Measurements from ENCODE around the gene INPP4B.
A peak's percentile ranks its signal among the peaks of the same experiment; 100 is the strongest.
"Not testable (repeated sequence)": the region's sequence is repeated elsewhere in the genome, so short reads cannot be mapped to it uniquely, and the experiment has no call there.

INPP4B gene

GRCh38 chr4:142404191-142404611 lies 441.9 kb downstream of the INPP4B start:
- peak overlapping the region; percentile 66 for H3K4me3 ChIP-seq (ENCODE audit: low read length)
- no peak for TF ChIP-seq CTCF (IDR thresholded peaks at IDR 0.05; ENCODE audit: insufficient read depth, low read depth, low read length, missing control alignments)
- DNase-seq (ENCODE audit: low read depth): peak; percentile 77

GRCh38 chr4:142402900-142403299 lies 443.2 kb downstream of the INPP4B start:
- no peak for TF ChIP-seq CTCF (IDR thresholded peaks at IDR 0.05; ENCODE audit: insufficient read depth, low read depth, low read length, missing control alignments)
- DNase-seq (ENCODE audit: low read depth): peak; percentile 85

GRCh38 chr4:142402156-142402555 lies 443.9 kb downstream of the INPP4B start:
- DNase-seq (ENCODE audit: low read depth): no peak
- no peak overlapping the region for H3K4me3 ChIP-seq (ENCODE audit: low read length)
- no peak for TF ChIP-seq CTCF (IDR thresholded peaks at IDR 0.05; ENCODE audit: insufficient read depth, low read depth, low read length, missing control alignments)

More at GRCh38 chr4:142402900-142403299, 443.2 kb downstream of the INPP4B start:
- H3K4me3 ChIP-seq (ENCODE audit: low read length): no peak overlapping the region

- DNase-seq (ENCODE audit: low read depth); H3K4me3 ChIP-seq (ENCODE audit: low read length): not testable (repeated sequence)
These were observed 448.6 kb downstream of the INPP4B start for GRCh38 chr4:142397364-142397991.

GRCh38 chr4:142396279-142396678 lies 449.8 kb downstream of the INPP4B start:
- no peak overlapping the region for H3K4me3 ChIP-seq (ENCODE audit: low read length)
- TF ChIP-seq CTCF (IDR thresholded peaks at IDR 0.05; ENCODE audit: insufficient read depth, low read depth, low read length, missing control alignments): no peak
- DNase-seq (ENCODE audit: low read depth): peak; percentile 66

GRCh38 chr4:142393127-142393526 lies 453.0 kb downstream of the INPP4B start:
- H3K4me3 ChIP-seq (ENCODE audit: low read length): no peak overlapping the region
- TF ChIP-seq CTCF (IDR thresholded peaks at IDR 0.05; ENCODE audit: insufficient read depth, low read depth, low read length, missing control alignments): no peak
- no peak for DNase-seq (ENCODE audit: low read depth)

- no peak overlapping the region for H3K4me3 ChIP-seq (ENCODE audit: low read length)
- TF ChIP-seq CTCF (IDR thresholded peaks at IDR 0.05; ENCODE audit: insufficient read depth, low read depth, low read length, missing control alignments): no peak
- DNase-seq (ENCODE audit: low read depth): no peak
These were observed 459.2 kb downstream of the INPP4B start for GRCh38 chr4:142386856-142387255.
